ENCODE measurements around the gene TNRC6B. TPM values are rescaled to one million over a fixed set of nuclear protein-coding genes. Genes with fewer than 3 reads are reported as not detected.

The TNRC6B gene
- total RNA-seq, 1 donor, result 105 TPM

DNA sequence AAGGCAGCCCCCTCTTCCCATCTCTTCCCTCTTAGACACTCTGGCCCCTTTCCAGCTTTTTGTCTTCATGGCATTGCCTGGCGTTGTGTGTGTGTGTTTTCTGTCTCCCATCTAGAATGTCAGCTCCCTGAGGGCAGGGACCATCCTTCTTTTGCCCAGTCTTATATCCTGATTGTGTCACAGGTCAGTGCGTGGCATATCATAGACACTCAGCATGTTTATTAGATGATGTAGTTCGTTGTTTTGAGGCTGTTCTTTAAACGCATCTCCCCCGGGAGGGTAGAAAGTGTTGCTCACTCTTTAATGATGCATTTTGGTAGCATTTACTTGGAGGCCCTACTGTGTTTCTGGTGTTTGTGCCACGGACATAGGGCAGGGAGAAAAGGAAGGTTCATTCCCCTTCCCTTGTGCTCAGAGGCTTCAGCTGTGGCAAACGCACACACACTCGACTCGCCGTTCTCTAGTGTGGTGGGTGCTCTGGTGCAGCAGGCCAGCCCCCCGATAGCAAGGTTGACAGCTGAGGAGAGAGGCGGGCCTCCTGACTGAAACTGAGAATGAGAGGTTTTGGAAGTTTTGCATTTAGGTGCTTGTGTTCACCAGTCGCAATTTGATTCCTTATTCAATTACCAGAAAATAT, 60.2 kb downstream of the TNRC6B start:
- DNase-seq (ENCODE audit: low read depth in 2 of 3, low spot score in 2 of 3), result no peak

DNA sequence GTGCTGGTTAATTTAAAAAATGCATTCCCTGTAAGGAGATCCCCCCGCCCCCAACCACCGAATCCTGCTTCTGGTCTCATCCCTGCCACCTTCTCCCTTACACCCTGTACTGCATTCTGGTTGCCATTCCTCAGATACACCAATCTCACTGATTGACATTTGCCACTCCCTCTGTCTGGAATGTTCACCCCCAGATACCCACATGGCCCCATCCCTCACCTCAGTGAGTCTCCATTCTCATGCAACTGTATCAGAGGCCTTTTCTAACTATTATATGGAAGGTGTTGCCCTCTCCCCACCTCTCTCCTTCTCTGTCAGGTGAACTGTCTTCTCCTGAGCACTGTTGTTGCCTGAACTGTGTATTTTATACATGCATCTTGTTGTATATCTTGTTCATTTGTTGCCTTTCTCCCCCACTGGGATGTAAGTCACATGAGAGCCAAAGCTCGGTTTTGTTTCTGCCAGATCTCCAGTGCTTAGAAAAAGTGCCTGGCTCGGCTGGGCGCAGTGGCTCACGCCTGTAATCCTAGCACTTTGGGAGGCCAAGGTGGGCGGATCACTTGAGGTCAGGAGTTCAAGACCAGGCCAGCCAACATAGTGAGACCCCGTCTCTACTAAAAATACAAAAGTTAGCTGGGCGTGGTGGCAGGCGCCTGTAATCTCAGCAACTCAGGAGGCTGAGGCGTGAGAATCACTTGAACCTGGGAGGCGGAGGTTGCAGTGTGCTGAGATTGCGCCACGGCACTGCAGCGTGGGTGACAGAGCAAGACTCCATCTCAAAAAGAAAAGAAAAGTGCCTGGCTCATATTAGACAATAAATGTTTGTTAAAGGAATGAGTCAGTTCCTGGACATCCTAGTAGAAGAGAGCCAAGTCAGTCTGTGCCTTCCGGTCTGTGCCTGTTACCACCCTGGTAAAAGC, 61.0 kb downstream of the TNRC6B start:
- DNase-seq (ENCODE audit: low read depth in 2 of 3, low spot score in 2 of 3), result no peak

DNA sequence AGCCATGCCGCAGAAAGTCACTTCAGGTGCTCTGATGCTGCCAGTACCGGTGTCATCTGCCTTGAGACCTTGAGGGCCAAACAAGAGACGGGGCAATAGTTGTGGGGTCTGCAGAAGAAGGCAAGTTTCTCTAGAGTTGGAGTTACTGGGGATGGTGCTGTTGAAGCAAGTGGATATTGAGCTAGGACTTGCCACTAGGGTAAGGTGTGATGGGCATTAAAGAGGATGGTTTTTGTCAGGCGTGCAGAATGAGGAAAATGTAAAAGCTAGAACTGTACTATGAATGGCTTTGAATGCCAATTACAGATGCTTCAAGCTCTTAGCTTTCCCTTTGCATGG, 61.6 kb downstream of the TNRC6B start:
- DNase-seq (ENCODE audit: low read depth in 2 of 3, low spot score in 2 of 3), result no peak

DNA sequence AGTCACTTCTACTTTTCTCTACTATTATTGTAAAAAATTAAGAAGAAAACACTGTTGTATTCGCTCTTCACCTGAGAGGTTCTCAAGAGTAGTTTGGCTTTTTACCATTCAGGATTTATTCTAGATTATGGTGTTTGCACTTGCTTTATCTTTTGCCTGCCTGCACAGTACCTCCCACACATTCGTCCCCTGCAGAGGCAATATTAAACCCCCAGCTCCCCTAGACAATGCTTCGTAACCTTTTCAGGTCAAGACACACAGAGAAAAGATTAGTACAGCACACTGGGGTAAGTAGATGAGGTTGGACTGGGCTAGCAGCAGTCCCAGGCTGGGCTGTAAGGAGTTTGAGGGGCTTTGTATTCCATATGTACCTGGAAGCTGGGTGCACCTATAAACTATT, 62.4 kb downstream of the TNRC6B start:
- no peak for DNase-seq (ENCODE audit: low read depth in 2 of 3, low spot score in 2 of 3)

DNA sequence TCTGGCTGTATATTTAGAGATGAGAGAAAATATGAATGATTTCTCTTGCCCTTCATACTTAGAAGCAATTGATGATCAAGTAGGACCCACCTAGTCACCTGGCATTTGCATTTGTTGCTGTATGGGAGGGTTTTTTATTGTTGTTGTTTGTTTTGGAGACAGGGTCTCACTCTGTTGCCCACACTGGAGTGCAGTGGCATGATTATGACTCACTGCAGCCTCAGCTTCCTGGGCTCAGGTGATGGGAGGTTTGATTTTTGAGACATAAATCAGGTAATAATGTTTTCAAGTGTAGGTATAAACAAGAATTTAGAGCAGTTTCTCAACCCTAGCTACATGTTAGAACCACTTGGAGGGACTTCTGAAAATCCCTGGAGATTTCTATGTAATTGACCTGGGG, 63.0 kb downstream of the TNRC6B start:
- no peak for DNase-seq (ENCODE audit: low read depth in 2 of 3, low spot score in 2 of 3)

DNA sequence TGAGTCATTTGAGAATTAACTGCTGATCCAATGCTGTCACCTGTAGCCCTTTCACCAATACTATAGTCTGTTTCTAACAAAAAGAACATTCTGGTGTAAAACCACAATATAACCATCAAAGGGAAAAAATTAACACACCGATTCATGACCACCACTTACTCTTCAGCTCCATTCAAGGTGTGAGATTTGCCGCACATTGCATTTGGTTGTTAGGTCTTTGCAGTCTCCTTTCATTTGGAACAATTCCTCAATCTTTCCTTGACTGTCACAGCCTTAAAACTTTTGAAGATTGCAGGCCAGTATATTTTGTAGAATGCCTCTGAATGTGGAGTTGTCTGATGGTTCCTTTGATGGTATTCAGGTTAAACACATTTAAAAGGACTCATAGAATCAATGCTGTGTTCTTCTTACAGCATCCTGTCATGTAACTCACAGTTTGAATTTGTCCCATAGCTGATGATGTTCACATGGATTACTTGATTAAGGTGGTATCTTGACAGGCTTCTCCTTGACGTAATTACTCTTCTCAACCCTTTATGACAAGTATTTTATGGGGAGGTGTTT, 63.6 kb downstream of the TNRC6B start:
- no peak for DNase-seq (ENCODE audit: low read depth in 2 of 3, low spot score in 2 of 3)

DNA sequence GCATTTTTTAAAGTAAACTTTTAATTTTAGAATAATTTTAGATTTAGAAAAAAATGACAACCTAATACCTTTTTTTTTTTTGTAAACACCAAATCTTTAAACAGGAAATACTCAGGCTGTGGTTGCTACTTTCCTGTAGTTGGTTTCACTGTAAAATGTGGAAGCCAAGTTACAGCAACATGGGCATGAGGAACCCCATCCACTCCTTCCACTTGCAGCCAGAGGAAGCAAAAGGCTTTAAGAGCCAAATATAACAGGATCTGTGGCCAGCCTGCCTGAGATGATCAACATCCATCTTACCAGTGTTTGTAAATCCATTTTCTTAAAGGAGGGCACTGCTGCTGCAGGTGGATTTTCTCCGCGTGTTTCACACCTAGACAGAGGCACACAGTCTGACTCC, 66.2 kb downstream of the TNRC6B start:
- peak in 2 of 3 donors; percentile 47 to 80 for DNase-seq (ENCODE audit: low read depth in 2 of 3, low spot score in 2 of 3)

DNA sequence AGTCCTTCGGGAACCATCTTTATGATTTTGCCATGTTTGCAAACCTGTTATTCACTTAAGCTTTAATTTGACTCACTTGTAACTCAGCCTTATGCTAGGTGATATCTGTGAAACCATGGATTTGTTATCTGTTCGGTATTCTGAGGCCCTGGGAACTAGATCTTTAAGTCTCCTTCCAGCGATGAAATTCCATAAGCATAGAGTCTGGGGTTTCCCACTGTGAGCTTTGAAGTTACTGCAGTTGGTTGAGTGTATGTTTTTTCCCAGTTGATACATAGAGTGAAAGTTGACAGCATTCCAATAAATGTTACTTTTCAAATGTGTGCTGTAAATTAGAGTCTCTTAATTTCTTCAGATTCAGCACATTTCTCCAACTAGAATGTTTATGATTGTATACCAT, 66.9 kb downstream of the TNRC6B start:
- no peak for DNase-seq (ENCODE audit: low read depth in 2 of 3, low spot score in 2 of 3)

DNA sequence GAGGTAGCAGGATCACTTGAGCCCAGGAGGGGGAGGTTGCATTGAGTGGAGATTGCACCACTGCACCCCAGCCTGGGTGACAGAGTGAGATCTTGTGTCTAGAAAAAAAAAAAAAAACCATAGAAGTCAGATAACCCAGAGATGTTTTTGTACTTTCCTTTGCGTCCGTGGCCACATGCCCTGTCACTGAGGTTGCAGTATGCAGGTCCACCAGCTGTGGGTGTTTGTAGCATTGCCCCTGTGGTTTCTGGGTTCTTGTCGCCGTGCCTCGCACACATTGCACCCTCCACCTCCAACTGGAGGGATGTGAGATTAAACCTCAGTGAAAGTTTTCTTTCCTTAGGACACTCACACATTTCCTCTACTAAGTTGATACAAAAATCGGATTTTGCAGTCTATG, 70.3 kb downstream of the TNRC6B start:
- peak in 2 of 3 donors; percentile 32 to 42 for DNase-seq (ENCODE audit: low read depth in 2 of 3, low spot score in 2 of 3)

DNA sequence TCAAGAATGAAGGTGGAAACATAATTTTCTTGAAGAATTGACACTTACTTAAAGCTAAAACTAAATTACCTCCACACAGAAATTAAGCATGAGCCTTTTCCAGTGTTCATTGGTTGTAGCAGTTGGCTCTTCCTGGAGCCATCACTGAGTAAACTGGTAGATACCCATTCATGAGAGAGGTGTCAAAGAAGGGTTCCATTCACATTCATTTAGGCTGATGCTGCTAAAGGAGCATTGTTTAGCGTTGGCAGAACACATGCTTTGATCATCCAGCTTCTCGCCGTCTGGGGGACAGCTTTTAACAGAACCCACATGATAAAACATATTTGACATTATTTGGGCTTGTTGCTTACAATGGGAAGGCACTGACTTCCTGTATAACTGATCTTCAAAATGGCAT, 71.6 kb downstream of the TNRC6B start:
- no peak for DNase-seq (ENCODE audit: low read depth in 2 of 3, low spot score in 2 of 3)

DNA sequence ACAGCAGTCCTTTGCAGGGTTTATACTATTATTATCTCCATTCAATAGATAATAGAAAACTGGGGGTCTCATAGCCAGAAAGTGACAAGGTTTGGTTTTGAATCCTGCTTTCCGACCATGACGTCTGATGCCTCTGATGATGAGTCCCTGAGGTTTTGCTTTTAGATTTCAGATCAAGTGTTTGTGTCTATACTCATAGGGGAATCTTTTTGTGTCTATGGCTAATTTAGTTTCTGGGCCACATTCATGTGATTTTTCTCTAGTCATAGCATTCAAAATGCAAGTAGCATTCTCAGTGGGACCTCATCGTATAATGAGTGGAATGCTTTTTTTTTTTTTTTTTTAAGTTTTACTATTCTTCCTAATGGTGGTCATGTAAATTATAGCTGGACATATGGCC, 72.9 kb downstream of the TNRC6B start:
- no peak for DNase-seq (ENCODE audit: low read depth in 2 of 3, low spot score in 2 of 3)

DNA sequence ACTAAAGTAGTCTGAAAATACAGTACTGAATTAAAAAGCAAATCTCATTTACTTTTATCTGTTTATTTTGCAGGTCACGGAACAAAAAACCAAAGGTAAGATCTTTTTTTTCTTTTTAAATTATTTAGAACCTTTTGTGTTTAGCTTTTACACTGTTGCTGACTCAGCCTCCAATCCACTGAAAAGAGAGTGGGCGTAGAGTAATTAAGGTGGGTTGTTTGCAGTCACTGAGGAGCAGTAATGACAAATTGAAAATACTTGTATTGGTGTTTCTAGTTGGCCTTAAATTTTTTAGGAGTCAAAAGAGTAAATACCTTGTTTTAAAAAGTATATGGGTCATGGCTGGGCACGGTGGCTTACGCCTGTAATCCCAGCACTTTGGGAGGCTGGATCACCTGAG, 73.4 kb downstream of the TNRC6B start:
- DNase-seq (ENCODE audit: low read depth in 2 of 3, low spot score in 2 of 3), result no peak

DNA sequence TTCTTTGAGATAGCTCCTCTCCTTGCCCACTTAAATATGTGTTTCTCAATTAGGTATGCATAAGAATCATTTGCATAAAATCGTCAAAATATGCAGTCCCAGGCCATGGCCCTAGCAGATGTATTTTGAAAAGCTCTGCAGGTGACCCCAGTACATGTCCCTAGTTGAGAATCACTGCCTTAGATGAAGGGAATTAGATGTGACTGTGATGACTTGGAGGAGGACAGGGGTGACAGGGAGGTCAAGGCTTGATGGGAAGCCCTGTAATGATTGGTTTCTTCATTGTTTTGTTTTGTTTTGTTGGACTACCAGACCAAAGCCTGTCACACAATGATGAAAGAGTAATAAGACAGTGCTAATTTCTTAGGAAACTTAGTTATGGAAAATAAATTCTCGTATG, 74.4 kb downstream of the TNRC6B start:
- DNase-seq (ENCODE audit: low read depth in 2 of 3, low spot score in 2 of 3), result no peak

DNA sequence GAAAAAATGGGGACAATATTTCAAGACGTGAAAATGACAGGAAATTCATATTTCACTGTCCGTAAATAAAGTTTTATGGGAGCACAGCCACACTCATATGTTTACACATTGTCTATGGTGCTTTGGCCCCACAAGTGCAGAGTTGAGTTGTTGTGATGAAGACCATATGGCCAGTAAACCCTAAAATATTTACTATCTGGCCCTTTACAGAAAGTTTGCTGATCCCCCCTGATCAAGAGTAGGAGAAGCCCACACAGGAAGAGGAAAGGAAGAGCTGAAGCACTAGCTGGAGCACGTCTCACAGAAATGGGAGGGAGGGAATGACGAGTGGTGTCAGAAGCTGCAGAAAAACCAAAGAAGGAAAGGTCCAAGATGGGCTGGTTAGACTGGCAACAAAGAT, 78.8 kb downstream of the TNRC6B start:
- no peak for DNase-seq (ENCODE audit: low read depth in 2 of 3, low spot score in 2 of 3)

DNA sequence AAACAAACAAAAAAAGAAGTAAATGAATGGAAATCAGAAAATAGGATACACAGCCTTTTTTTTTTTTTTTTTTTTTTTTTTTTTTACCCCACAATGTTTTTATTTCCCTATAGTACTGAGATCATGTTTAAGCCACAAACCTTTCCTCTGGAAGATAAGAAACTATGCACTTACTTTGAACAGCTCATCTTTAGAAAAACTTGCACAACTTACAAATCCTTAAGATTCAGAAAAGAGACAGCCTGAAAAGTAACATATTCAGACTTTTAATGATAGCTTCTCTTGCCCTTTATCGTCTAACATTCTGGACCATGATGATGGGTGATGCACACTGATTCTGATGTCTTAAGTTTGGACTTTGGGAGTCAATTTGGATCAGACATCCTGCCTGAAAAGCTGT, 80.3 kb downstream of the TNRC6B start:
- no peak for DNase-seq (ENCODE audit: low read depth in 2 of 3, low spot score in 2 of 3)

DNA sequence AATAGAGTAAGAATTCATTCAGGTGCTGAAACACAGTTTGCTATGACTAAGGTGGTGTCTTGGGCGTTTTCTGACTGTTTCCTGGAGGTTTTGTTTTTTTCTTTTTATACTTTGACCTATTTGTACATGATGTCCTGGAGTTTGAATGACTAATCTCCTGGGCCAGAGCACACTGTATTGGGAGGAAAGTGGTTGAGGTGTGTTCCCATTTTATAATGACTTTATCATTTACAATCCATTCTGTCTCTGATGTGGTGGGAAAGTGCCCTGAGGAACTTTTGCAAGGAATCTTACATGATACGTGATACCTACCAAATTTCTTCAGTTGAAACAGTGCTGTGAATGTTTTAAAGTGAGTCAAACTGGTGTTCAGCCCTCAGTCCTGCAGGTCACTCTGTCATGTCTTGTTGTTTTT, 80.8 kb downstream of the TNRC6B start:
- DNase-seq (ENCODE audit: low read depth in 2 of 3, low spot score in 2 of 3), result no peak

DNA sequence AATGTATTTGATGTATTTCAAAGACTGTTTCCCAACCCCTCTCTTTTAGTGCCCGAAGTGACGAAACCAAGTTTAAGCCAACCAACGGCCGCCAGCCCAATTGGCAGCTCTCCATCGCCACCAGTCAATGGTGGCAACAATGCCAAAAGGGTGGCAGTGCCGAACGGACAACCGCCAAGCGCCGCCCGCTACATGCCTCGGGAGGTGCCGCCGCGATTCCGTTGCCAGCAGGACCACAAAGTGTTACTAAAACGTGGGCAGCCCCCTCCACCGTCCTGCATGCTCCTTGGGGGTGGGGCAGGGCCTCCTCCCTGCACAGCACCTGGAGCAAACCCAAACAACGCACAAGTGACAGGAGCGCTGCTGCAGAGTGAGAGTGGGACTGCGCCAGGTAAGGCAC, 84.1 kb downstream of the TNRC6B start:
- no peak for DNase-seq (ENCODE audit: low read depth in 2 of 3, low spot score in 2 of 3)

DNA sequence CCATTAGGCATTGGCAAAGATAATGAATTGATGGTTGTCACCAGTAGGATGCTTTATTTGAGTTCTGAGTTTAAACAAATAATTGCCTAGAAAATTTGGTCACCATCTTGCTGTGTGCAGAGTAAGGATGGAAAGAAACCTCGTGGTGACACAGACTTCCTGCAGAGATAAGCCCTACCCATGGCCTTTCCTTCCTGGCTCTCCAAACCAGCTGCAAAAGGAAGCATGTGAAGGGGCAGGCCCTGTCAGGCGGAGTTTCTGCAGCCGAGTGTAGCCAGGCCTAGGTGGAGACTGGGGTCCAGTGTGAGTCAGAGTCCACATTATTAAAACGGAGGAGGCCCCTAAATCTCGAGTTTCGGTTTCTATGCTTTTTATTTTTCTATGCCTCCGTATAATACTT, 85.5 kb downstream of the TNRC6B start:
- peak in 2 of 3 donors; percentile 85 to 90 for DNase-seq (ENCODE audit: low read depth in 2 of 3, low spot score in 2 of 3)

DNA sequence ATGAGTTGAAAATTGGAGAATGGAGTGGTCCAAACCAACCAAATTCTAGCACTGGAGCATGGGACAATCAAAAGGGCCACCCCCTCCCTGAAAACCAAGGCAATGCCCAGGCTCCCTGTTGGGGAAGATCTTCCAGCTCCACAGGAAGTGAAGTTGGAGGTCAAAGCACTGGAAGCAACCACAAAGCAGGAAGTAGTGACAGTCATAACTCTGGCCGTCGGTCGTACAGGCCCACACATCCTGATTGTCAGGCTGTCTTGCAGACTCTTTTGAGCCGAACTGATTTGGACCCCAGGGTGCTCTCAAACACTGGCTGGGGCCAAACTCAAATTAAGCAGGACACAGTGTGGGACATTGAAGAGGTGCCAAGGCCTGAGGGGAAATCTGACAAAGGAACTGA, 88.1 kb downstream of the TNRC6B start:
- DNase-seq (ENCODE audit: low read depth in 2 of 3, low spot score in 2 of 3), result no peak

DNA sequence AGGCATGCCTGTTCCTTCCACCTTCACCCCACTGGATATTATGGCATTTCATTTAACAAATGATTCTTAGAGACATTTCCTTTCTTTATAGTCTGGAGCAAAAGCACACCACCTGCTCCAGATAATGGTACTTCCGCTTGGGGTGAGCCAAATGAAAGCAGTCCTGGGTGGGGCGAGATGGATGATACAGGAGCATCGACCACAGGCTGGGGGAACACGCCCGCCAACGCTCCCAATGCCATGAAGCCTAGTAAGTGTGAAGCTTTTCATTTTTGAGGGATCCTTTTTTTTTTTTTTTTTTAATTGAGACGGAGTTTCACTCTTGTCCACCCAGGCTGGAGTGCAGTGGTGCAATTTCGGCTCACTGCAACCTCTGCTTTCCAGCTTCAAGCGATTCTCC, 92.3 kb downstream of the TNRC6B start:
- no peak for DNase-seq (ENCODE audit: low read depth in 2 of 3, low spot score in 2 of 3)

DNA sequence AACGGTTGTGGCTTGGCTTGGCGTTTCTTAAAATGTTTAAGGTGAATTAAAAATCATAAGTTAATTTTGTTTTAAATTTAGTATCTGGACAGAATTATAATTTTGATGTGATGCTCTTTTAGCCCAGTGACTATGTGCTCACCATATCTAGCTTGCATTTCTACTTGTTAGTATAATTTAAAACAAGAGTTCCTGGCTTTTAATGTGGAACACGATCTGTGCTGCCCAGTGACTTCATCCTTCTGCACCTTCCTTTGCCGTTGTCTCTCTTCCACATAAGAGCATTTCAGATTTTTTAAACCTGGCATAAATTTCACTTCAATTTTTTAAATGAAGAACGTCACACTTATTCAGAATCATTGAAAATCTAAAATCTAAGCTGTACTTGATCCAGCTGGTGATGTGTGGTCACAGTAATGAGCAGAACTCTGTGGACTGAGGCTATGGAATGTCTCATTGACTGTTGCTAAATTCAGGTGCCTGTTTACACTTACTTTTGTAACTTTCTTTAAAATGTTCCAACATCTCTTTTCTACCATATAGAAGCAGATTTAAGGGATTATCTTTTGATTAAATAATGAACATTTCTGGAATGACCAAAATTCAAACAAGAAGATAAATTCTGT, 93.1 kb downstream of the TNRC6B start:
- no peak for DNase-seq (ENCODE audit: low read depth in 2 of 3, low spot score in 2 of 3)

DNA sequence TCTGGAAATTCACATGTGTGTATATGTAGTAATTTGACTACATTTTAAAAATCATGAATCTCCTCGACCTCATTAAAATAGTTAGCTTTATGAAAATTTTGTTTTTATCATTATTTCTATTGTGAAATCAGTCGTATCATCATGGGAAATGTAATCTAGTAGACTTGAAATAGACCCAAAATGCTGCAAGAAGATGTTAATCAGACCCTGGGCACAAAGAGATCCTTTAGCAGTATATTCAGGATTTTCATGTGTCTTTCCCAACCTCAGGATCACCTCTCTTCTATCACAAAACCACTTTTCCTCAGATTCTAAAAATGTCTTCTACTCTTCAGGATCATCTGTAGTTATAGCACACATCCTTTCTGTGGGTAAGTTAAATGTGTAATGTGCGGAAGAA, 93.7 kb downstream of the TNRC6B start:
- no peak for DNase-seq (ENCODE audit: low read depth in 2 of 3, low spot score in 2 of 3)
